MCF 10A (cell line): ENCODE data around the gene LRMDA. TPM values are rescaled to one million over a fixed set of nuclear protein-coding genes. Genes with fewer than 3 reads are reported as not detected.

Experiments used
- BruUV-seq: library from RNA; stranded (reverse); fragments of 400-500 nt; replicated peaks from 2 replicates; lab custom pipeline; 2021; lab: Mats Ljungman, UMichigan
- CTCF ChIA-PET: fragments of 300-600 bp; sonication (Branson Sonifier 250); formaldehyde crosslinking; extraction: SDS; loops from one replicate; lab custom pipeline; 2021; ENCODE audit warnings: antibody characterized with exemption, inconsistent platforms; lab: Yijun Ruan, JAX
- POLR2A ChIA-PET: fragments of 300-600, 350-650 bp; sonication (Branson Sonifier 250); formaldehyde crosslinking; extraction: SDS; loops from one replicate; lab custom pipeline; 2020; ENCODE audit warnings: antibody characterized with exemption, inconsistent platforms; lab: Yijun Ruan, JAX
- DNase-seq: peaks from one replicate; pipeline ENCODE4 v3.0.0-alpha.2; 2018; ENCODE audit not compliant: unreplicated experiment
- H3K27ac Mint-ChIP-seq: one replicate; pipeline ENCODE4 v1.8.0; 2022; ENCODE audit warnings: mild to moderate bottlenecking, low read depth, mixed read lengths; ENCODE audit not compliant: unreplicated experiment
- H3K27me3 Mint-ChIP-seq: one replicate; pipeline ENCODE4 v1.8.0; 2022; ENCODE audit warnings: mixed read lengths; ENCODE audit not compliant: insufficient read depth, unreplicated experiment
- H3K36me3 Mint-ChIP-seq: one replicate; pipeline ENCODE4 v1.8.0; 2022; ENCODE audit warnings: mild to moderate bottlenecking, moderate library complexity, mixed read lengths; ENCODE audit not compliant: insufficient read depth, unreplicated experiment
- H3K4me1 Mint-ChIP-seq: one replicate; pipeline ENCODE4 v1.8.0; 2022; ENCODE audit warnings: mixed read lengths; ENCODE audit not compliant: insufficient read depth, unreplicated experiment
- H3K4me3 Mint-ChIP-seq: one replicate; pipeline ENCODE4 v1.8.0; 2022; ENCODE audit warnings: mild to moderate bottlenecking, moderate library complexity, mixed read lengths; ENCODE audit not compliant: unreplicated experiment
- H3K9me3 Mint-ChIP-seq: one replicate; pipeline ENCODE4 v1.8.0; 2022; ENCODE audit warnings: mixed read lengths; ENCODE audit not compliant: unreplicated experiment
- intact Hi-C: fragments of 100-400 bp; cut with micrococcal nuclease; formaldehyde crosslinking; loops from 2 replicates; pipeline ENCODE4 v1.14.1; 2022
- total RNA-seq: library from RNA; stranded (reverse); gene quantifications from 2 replicates; pipeline ENCODE4 v1.2.3, GENCODE V29; 2022
- TF ChIP-seq, protein P1 (sequence below): fragments of 200-600 bp; IDR thresholded peaks from one replicate; pipeline ENCODE4 v1.8.0; 2022; ENCODE audit warnings: antibody characterized with exemption, mild to moderate bottlenecking; ENCODE audit not compliant: unreplicated experiment

Gene LRMDA
- total RNA-seq, 1 experiment from 2014 or later, result not detected

DNA sequence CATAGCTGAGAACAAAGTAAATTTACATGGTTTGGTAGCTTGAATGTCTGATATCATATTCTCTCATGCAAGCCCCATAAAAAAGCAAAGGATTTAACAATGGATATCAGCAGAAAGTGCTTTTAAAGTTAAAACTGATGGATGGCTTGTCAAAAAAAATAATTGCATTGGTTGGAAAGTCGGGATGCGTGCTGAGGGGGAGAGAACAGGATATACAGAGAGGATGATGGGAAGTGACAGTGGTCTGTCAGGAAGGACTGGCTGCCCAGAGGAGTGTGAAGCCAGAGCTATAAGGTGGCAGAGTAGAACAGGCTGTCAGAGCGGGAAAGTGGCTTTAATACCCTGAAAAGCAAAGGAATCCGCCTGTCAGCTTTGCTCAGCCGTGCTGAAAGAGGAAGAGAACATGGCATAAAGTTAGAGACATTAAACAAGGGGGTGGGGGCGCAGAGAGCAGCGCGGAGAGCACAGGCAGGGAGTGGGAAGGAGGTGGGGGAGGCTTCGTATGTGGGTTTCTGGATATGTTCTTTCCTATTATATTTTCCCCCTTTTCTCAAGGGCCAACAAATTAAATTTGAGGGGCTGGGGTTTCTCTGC, 493.0 kb downstream of the LRMDA start:
- Mint-ChIP-seq H3K4me1 (no peaks in the 10 kb centered on the region), H3K27me3 (peaks cover 12% of the 10 kb centered on the region), H3K27ac (no peak overlapping the region), H3K36me3 (no peaks in the 10 kb centered on the region), H3K4me3 (no peak overlapping the region), H3K9me3 (no peaks in the 10 kb centered on the region)
- TF ChIP-seq, protein P1, sequence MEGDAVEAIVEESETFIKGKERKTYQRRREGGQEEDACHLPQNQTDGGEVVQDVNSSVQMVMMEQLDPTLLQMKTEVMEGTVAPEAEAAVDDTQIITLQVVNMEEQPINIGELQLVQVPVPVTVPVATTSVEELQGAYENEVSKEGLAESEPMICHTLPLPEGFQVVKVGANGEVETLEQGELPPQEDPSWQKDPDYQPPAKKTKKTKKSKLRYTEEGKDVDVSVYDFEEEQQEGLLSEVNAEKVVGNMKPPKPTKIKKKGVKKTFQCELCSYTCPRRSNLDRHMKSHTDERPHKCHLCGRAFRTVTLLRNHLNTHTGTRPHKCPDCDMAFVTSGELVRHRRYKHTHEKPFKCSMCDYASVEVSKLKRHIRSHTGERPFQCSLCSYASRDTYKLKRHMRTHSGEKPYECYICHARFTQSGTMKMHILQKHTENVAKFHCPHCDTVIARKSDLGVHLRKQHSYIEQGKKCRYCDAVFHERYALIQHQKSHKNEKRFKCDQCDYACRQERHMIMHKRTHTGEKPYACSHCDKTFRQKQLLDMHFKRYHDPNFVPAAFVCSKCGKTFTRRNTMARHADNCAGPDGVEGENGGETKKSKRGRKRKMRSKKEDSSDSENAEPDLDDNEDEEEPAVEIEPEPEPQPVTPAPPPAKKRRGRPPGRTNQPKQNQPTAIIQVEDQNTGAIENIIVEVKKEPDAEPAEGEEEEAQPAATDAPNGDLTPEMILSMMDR, result no peak
- BruUV-seq, result no TSS peak
- ChIA-PET CTCF (interaction anchor here (0.5 to 0.9 kb wide), 3 partner anchors 17 to 244 kb away, joined by 3 read pairs; no protein-coding TSS in a partner anchor), POLR2A (no interaction called here)
- intact Hi-C loops, result no loop called here
- no peak for DNase-seq

DNA sequence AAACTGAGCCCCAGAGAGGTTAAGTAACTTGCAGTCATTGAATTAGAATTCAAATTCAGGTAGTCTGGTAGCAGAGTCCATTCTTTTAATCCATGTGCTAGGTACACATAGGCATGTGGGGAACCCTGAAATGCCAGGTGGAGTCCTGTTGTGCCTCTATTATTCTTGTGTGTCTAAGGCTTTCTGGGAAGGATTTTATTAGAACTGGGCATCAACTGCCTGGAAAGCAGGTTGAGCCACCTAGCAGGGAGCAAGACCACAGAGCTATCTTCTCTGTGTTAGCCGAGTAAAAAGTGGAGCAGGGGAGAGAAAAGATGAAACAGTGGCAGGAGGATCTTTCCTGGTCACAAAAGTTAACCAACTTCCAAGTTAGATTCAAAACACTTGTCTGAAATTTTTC, 494.6 kb downstream of the LRMDA start:
- BruUV-seq, result no TSS peak
- no peaks in the 10 kb centered on the region for H3K4me1 Mint-ChIP-seq
- no peak overlapping the region for H3K4me3 Mint-ChIP-seq
- DNase-seq, result no peak
- no peaks in the 10 kb centered on the region for H3K36me3 Mint-ChIP-seq
- intact Hi-C loops, result loop anchor here (1.0 kb wide), 1 partner anchor 526 kb away; no protein-coding TSS in a partner anchor
- ChIA-PET CTCF (interaction anchor here (0.6 to 1.3 kb wide), 4 partner anchors 10 to 109 kb away, joined by 3 to 6 read pairs (median 3); no protein-coding TSS in a partner anchor), POLR2A (no interaction called here)
- H3K27me3 Mint-ChIP-seq, result peaks cover 12% of the 10 kb centered on the region
- TF ChIP-seq, protein P1, result no peak
- no peak overlapping the region for H3K27ac Mint-ChIP-seq
- H3K9me3 Mint-ChIP-seq, result no peaks in the 10 kb centered on the region

DNA sequence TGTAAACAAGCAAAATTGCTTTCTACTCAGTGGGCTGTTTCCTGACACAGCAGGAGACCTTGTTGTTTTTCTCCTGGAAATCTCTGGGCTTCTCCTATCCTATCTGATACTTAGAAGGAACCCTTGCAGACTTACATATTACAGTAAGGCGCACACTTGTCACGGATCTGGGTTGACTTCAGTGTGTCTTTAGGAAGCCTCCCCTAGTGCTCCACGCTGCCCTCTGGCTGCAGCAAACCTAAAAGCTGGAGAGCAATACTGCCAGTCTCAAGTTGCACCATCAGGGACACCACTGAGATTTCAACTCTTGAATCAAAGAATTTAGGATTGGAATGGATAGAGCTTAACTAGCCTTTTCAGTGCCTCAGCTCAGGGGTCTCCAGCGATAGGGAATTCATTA, 495.3 kb downstream of the LRMDA start:
- intact Hi-C loops, result loop anchor here (1.0 kb wide), 1 partner anchor 526 kb away; no protein-coding TSS in a partner anchor
- no peak overlapping the region for H3K27ac Mint-ChIP-seq
- H3K36me3 Mint-ChIP-seq, result no peaks in the 10 kb centered on the region
- ChIA-PET POLR2A (interaction anchor here (0.6 to 1.2 kb wide), 3 partner anchors 9 to 525 kb away, joined by 3 to 4 read pairs (median 3); partner anchors contain the start of gene ZNF503), CTCF (interaction anchor here (0.7 to 1.2 kb wide), 7 partner anchors 10 to 1078 kb away, joined by 3 to 6 read pairs (median 3); no protein-coding TSS in a partner anchor)
- BruUV-seq, result no TSS peak
- peak; percentile 45 for DNase-seq
- H3K9me3 Mint-ChIP-seq, result no peaks in the 10 kb centered on the region
- H3K27me3 Mint-ChIP-seq, result peaks cover 12% of the 10 kb centered on the region
- H3K4me1 Mint-ChIP-seq, result no peaks in the 10 kb centered on the region
- H3K4me3 Mint-ChIP-seq, result no peak overlapping the region
- TF ChIP-seq, protein P1, result peak; percentile 49

DNA sequence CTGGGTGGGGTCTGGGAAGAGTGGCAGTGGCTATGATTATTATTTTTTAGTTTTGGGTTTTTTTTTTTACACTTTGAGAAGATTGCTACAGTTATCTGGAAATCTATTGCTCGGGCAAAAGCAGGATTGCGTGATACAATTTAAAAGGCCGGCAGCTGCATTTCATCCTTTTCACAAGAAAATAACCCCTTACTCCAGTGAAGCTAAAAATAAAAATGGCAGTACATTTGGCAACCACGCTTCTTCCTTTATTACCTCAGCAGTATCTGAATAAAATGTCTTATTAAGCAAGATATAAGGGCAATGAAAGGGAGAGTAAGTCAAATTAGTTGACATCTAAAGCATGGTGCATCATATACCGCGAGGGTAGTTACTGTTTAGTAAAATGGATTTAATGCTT, 496.8 kb downstream of the LRMDA start:
- Mint-ChIP-seq H3K36me3 (no peaks in the 10 kb centered on the region), H3K27ac (no peak overlapping the region), H3K4me1 (no peaks in the 10 kb centered on the region), H3K4me3 (no peak overlapping the region), H3K27me3 (peaks cover 12% of the 10 kb centered on the region), H3K9me3 (no peaks in the 10 kb centered on the region)
- BruUV-seq, result no TSS peak
- CTCF ChIA-PET, result interaction anchor here (0.7 to 1.0 kb wide), 5 partner anchors 9 to 528 kb away, joined by 3 to 4 read pairs (median 3); no protein-coding TSS in a partner anchor
- no peak for DNase-seq
- TF ChIP-seq, protein P1, result no peak
- intact Hi-C loops, result no loop called here
- POLR2A ChIA-PET, result no interaction called here
